ENCODE data around the gene F11R. TPM values are rescaled to one million over a fixed set of nuclear protein-coding genes. Genes with fewer than 3 reads are reported as not detected.
"Not testable (repeated sequence)": the region's sequence is repeated elsewhere in the genome, so short reads cannot be mapped to it uniquely, and the experiment has no call there.

Gene F11R
- polyA plus RNA-seq, 3 donors from 2014 or later, result 11.5 to 53.2 (median 27.7) TPM

DNA sequence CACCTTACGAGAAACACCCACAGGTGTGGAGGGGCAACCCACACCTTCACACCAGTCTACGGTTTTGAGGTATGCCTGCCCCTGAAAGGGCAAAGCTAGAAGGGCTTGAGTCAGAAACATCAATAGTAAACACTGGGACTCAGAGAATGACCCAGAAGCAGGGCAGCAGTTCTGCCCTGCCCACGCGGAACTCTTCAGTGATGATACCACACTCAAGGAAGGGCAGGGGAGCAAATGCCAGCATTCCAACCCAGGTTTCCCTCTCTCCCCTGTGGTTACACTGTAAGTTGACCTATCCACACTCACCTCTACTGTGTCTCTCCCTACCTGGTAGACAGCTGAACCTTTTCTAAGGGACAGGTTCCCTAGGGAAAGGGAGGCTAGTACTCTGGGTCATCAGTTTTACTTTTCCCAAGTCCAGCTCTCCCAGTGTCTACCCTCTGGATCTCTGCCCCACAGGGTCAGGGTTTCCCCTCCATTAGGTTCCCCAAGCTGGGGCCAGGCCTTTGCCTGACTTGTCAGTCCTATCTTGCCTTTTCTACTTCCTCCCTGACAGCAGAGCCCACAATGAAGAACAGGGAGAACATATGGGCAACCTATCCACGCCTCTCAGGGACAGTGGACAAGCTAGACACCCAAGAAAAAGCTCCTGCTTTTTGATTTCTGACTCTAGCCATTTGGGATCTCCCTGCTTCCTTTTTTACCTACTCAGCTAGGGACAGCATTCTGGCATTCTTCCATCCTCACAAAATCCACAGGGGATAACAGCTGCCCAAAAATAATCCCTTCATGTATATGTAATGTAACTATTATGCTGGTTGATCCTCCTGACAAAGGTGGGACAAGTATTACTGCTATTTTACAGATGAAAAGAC lies 3.0 kb downstream of the F11R start:
- peak overlapping the region in 1 of 6 donors; percentile 14 for H3K27ac Mint-ChIP-seq
- no peaks in the 10 kb centered on the region for H3K9me3 Mint-ChIP-seq
- peaks cover 38 to 45% of the 10 kb centered on the region in 2 donors for H3K4me1 Mint-ChIP-seq
- DNase-seq, result no peak
- H3K4me3 Mint-ChIP-seq, result peak overlapping the region in 1 of 5 donors; percentile 8
- H3K36me3 Mint-ChIP-seq, result no peaks in the 10 kb centered on the region
- peaks cover 8 to 19% (median 17%) of the 10 kb centered on the region in 3 donors for H3K27me3 Mint-ChIP-seq (ENCODE audit: low read depth in 3 of 3)

DNA sequence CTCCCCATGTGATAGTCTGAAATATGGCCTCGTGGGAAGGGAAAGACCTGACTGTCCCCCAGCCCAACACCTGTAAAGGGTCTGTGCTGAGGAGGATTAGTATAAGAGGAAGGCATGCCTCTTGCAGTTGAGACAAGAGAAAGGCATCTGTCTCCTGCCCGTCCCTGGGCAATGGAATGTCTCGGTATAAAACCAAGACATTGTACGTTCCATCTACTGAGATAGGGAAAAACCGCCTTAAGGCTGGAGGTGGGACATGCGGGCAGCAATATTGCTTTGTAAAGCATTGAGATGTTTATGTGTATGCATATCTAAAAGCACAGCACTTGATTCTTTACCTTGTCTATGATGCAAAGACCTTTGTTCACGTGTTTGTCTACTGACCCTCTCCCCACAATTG lies 3.8 kb downstream of the F11R start:
- peaks cover 41 to 47% of the 10 kb centered on the region in 2 donors for H3K4me1 Mint-ChIP-seq

DNA sequence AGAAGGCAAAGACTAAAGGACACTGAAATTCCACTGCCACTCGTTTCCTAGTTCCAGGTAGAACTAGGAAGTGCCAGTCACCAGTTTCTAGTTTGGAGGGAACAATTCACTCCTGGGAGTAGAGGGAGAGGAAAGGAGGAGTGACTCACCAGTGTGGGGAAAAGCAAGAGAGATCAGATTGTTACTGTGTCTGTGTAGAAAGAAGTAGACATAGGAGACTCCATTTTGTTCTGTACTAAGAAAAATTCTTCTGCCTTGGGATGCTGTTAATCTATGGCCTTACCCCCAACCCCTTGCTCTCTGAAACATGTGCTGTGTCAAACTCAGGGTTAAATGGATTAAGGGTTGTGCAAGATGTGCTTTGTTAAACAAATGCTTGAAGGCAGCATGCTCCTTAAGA lies 4.3 kb downstream of the F11R start:
- not testable (repeated sequence) for H3K4me3 Mint-ChIP-seq, H3K9me3 Mint-ChIP-seq, DNase-seq, H3K36me3 Mint-ChIP-seq
- Mint-ChIP-seq H3K4me1 (peaks cover 41 to 50% of the 10 kb centered on the region in 2 donors), H3K27ac (peak overlapping the region in 4 of 6 donors; percentile 44 to 77 (median 62)), H3K27me3 (ENCODE audit: low read depth in 3 of 3) (peaks cover 7 to 19% (median 14%) of the 10 kb centered on the region in 3 donors)

More for the DNA sequence above, 3.8 kb downstream of the F11R start:
- not testable (repeated sequence) for H3K9me3 Mint-ChIP-seq, H3K4me3 Mint-ChIP-seq, H3K36me3 Mint-ChIP-seq, DNase-seq
- Mint-ChIP-seq H3K27ac (peak overlapping the region in 2 of 6 donors; percentile 38 to 62), H3K27me3 (ENCODE audit: low read depth in 3 of 3) (peaks cover 8 to 19% (median 14%) of the 10 kb centered on the region in 3 donors)

- H3K27ac Mint-ChIP-seq, result peak overlapping the region; percentile 94 to 98 (median 97)
- H3K27me3 Mint-ChIP-seq (ENCODE audit: low read depth in 3 of 3), result peaks cover 1 to 6% (median 4%) of the 10 kb centered on the region in 3 donors
- H3K9me3 Mint-ChIP-seq, result no peaks in the 10 kb centered on the region
- H3K36me3 Mint-ChIP-seq, result no peaks in the 10 kb centered on the region
- H3K4me3 Mint-ChIP-seq, result peak overlapping the region; percentile 84 to 96 (median 89)
- peaks cover 20 to 24% of the 10 kb centered on the region in 2 donors for H3K4me1 Mint-ChIP-seq
- peak; percentile 69 to 73 (median 70) for DNase-seq
Measured at GRCh38 chr1:161013488-161014230, 7.3 kb downstream of the F11R start.

DNA sequence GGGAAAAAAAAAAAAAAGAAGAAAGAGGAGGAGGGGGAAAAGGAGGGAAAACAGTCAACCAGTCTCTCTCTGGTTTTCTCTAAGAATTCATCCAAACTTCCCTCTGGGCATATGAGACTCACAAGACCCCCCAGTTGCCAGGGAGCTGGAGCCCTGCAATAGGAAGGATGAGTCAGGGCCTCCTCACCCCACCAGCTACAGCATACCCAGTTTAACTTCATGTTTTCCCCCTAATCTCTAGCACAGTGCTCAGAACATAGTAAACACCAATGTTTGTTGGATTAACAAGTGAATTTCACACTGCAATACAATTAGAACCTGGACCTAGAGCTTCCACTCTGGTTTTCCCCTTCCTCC lies 7.8 kb downstream of the F11R start:
- peak overlapping the region; percentile 94 to 98 (median 97) for H3K27ac Mint-ChIP-seq
- H3K4me1 Mint-ChIP-seq, result peaks cover 18 to 21% of the 10 kb centered on the region in 2 donors
- H3K36me3 Mint-ChIP-seq, result no peaks in the 10 kb centered on the region
- H3K9me3 Mint-ChIP-seq, result no peaks in the 10 kb centered on the region
- peaks cover 1 to 6% (median 4%) of the 10 kb centered on the region in 3 donors for H3K27me3 Mint-ChIP-seq (ENCODE audit: low read depth in 3 of 3)
- DNase-seq, result no peak
- H3K4me3 Mint-ChIP-seq, result peak overlapping the region; percentile 84 to 96 (median 89)

DNA sequence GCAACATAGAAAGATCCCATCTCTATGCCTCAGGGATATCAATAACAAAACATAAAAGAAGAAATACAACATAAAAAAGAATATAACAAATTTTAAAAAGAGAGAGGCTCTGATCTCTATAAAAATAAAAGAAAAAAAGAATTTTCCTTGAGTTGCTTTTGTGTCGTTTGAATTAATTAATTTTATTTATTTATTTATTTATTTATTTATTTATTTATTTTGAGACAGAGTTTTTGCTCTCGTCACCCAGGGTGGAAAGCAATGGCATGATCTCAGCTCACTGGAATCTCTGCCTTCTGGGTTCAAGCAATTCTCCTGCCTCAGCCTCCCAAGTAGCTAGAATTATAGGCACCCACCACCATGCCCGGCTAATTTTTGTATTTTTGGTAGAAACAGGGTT lies 8.5 kb downstream of the F11R start:
- H3K27ac Mint-ChIP-seq, result peak overlapping the region in 4 of 6 donors; percentile 94 to 98 (median 96)

GRCh38 chr1:161009602-161010211 lies 11.2 kb downstream of the F11R start:
- H3K9me3 Mint-ChIP-seq, result no peaks in the 10 kb centered on the region
- DNase-seq, result no peak
- no peak overlapping the region for H3K4me3 Mint-ChIP-seq
- no peak overlapping the region for H3K27ac Mint-ChIP-seq
- peaks cover 0 to 7% (median 5%) of the 10 kb centered on the region in 3 donors for H3K36me3 Mint-ChIP-seq
- peaks cover 18 to 21% of the 10 kb centered on the region in 2 donors for H3K4me1 Mint-ChIP-seq
- peaks cover 1 to 6% (median 4%) of the 10 kb centered on the region in 3 donors for H3K27me3 Mint-ChIP-seq (ENCODE audit: low read depth in 3 of 3)

More for the DNA sequence above, 8.5 kb downstream of the F11R start:
- Mint-ChIP-seq H3K4me1 (peaks cover 18 to 21% of the 10 kb centered on the region in 2 donors), H3K4me3 (peak overlapping the region in 2 of 5 donors; percentile 25 to 36), H3K27me3 (ENCODE audit: low read depth in 3 of 3) (peaks cover 1 to 6% (median 4%) of the 10 kb centered on the region in 3 donors), H3K36me3 (peaks cover 0 to 4% (median 0%) of the 10 kb centered on the region in 3 donors), H3K9me3 (no peaks in the 10 kb centered on the region)
- DNase-seq, result no peak

GRCh38 chr1:161008869-161009510 lies 12.0 kb downstream of the F11R start:
- H3K4me1 Mint-ChIP-seq, result peaks cover 15 to 17% of the 10 kb centered on the region in 2 donors
- peaks cover 0 to 7% (median 5%) of the 10 kb centered on the region in 3 donors for H3K36me3 Mint-ChIP-seq
- H3K27me3 Mint-ChIP-seq (ENCODE audit: low read depth in 3 of 3), result peaks cover 1 to 4% (median 1%) of the 10 kb centered on the region in 3 donors
- no peak for DNase-seq
- H3K27ac Mint-ChIP-seq, result peak overlapping the region in 1 of 6 donors; percentile 6
- H3K9me3 Mint-ChIP-seq, result no peaks in the 10 kb centered on the region
- no peak overlapping the region for H3K4me3 Mint-ChIP-seq

- Mint-ChIP-seq H3K36me3 (peaks cover 0 to 7% (median 5%) of the 10 kb centered on the region in 3 donors), H3K27me3 (ENCODE audit: low read depth in 3 of 3) (no peaks in the 10 kb centered on the region), H3K4me1 (peaks cover 3 to 4% of the 10 kb centered on the region in 2 donors), H3K27ac (no peak overlapping the region), H3K4me3 (no peak overlapping the region), H3K9me3 (no peaks in the 10 kb centered on the region)
- no peak for DNase-seq
Measured at GRCh38 chr1:161007369-161007768, 13.6 kb downstream of the F11R start.

GRCh38 chr1:161006563-161006962 lies 14.4 kb downstream of the F11R start:
- no peak for DNase-seq
- Mint-ChIP-seq H3K9me3 (no peaks in the 10 kb centered on the region), H3K4me3 (no peak overlapping the region), H3K27ac (peak overlapping the region in 1 of 6 donors; percentile 38), H3K36me3 (peaks cover 0 to 7% (median 5%) of the 10 kb centered on the region in 3 donors), H3K27me3 (ENCODE audit: low read depth in 3 of 3) (no peaks in the 10 kb centered on the region), H3K4me1 (peaks cover 0 to 2% of the 10 kb centered on the region in 2 donors)

DNA sequence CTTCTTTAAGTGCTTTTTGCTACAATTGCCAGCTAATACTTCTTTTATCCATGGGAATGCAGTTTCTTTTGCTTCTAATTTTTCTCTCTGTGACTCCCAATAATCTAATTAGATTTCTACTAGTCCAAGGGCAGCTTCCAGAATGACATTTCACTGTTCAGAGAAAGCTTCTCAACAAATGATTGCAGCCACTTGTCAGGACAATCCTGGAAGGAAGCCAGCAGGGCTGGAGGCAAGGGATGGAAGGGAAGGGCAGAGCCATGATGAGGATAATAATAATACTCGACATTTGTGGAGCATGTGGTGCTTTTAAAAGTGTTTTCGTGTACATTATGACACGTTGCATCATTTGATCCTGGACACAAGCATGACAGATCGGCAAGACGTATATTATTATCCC lies 19.4 kb downstream of the F11R start:
- H3K4me3 Mint-ChIP-seq, result no peak overlapping the region
- no peak overlapping the region for H3K27ac Mint-ChIP-seq
- peaks cover 0 to 3% of the 10 kb centered on the region in 2 donors for H3K4me1 Mint-ChIP-seq
- peaks cover 17 to 34% (median 17%) of the 10 kb centered on the region in 3 donors for H3K36me3 Mint-ChIP-seq
- no peak for DNase-seq
- no peaks in the 10 kb centered on the region for H3K9me3 Mint-ChIP-seq
- H3K27me3 Mint-ChIP-seq (ENCODE audit: low read depth in 3 of 3), result no peaks in the 10 kb centered on the region

GRCh38 chr1:161000736-161001480 lies 20.0 kb downstream of the F11R start:
- Mint-ChIP-seq H3K36me3 (peaks cover 11 to 32% (median 17%) of the 10 kb centered on the region in 3 donors), H3K4me3 (no peak overlapping the region), H3K9me3 (no peaks in the 10 kb centered on the region), H3K27ac (peak overlapping the region in 1 of 6 donors; percentile 3), H3K27me3 (ENCODE audit: low read depth in 3 of 3) (no peaks in the 10 kb centered on the region), H3K4me1 (peaks cover 0 to 3% of the 10 kb centered on the region in 2 donors)
- DNase-seq, result no peak
